Measurements from ENCODE around the gene SBF1.
"Not testable (repeated sequence)": the region's sequence is repeated elsewhere in the genome, so short reads cannot be mapped to it uniquely, and the experiment has no call there.

SBF1 gene

GRCh38 chr22:50414476-50415248 lies 60.2 kb downstream of the SBF1 start:
- no peak overlapping the region for H3K4me3 ChIP-seq (ENCODE audit: low read depth, low read length)
- no peak for DNase-seq (ENCODE audit: low read depth)

DNA sequence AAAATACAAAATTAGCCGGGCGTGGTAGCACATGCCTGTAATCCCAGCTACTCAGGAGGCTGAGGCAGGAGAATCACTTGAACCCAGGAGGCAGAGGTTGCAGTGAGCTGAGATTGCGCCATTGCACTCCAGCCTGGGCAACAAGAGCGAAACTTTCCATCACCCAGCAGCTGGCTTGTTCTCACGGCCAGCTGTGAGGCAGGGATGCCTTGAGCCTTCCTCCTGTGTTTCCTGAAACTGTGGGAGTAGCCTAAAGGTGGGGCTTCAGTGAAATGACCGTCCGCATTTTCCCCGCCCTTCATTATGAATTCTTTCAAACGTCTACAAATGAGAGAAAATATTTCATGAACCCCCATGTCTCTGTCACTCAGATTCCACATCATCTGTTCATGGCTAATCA lies 65.9 kb downstream of the SBF1 start:
- DNase-seq (ENCODE audit: low read depth); H3K4me3 ChIP-seq (ENCODE audit: low read depth, low read length): not testable (repeated sequence)

DNA sequence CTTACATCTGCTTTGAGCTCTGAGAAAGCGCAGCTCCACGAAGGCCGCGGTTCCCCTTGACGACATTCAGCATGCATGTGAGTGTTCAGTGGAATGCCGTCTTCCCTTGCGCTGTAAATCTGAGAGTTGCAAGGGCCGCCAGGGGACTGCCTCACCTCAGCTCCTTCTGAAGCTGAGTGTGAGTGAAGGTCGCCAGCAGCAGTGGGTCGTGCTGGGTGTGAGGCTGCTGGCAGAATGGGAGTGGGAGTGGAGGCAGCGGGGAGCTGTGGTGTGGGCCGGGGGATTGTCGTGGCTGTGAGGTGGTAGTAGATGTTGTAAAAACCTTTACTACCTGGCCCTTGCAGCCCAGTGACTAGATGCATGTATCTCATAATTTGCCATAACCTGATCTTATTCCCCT lies 66.5 kb downstream of the SBF1 start:
- DNase-seq (ENCODE audit: low read depth): no peak
- H3K4me3 ChIP-seq (ENCODE audit: low read depth, low read length): no peak overlapping the region

DNA sequence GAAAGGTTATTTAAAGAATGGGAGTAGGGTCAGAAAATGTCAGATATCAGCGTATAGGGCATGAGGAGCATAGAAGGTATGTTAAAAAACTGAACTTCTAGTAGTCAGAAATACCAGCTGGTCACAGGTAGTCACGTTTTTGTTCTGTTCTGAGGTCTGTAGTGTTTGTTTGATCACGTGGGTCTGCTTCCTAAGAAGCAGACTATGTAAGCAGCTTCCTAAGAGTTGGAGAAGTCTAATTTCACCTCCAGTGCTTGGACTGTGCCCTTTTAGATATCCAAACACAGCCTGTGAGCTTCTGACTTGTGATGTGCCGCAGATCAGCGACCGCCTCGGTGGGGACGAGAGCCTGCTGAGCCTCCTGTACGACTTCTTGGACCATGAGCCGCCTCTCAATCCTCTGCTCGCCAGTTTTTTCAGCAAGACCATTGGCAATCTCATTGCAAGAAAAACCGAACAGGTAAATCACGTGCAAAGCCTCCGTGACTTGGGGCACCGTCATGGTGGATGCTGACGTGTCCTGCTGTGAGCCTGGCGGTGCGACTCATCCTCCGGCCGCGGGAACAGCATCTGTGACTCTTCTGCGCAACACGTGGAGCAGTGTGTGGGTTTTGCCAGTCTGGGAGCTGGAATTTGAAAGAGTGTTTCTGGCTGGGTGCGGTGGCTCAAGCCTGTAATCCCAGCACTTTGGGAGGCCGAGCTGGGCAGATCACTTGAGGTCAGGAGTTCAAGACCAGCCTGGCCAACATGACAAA lies 68.2 kb downstream of the SBF1 start:
- no peak for DNase-seq (ENCODE audit: low read depth)
- no peak overlapping the region for H3K4me3 ChIP-seq (ENCODE audit: low read depth, low read length)

- H3K4me3 ChIP-seq (ENCODE audit: low read depth, low read length): no peak overlapping the region
- no peak for DNase-seq (ENCODE audit: low read depth)
Observed at GRCh38 chr22:50403701-50404101, 71.1 kb downstream of the SBF1 start.

DNA sequence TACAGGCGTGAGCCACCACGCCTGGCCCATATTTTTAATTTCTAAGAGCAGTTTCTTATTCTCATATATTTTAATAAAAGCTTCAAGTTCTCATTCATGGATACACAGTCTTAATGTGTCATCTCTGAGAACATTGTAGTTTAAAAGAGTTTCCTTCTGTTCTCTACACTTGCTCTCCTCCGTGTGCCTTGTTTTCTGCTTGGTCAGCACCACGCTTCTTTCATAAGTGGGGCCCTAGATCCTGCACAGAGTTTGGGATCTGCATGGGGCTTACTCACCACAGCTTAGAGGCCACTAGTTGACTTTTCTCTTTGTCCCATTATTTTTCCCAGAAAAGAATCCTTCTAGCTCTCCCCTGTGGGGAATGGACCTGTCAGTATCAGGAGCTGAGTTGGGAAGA lies 72.9 kb downstream of the SBF1 start:
- no peak overlapping the region for H3K4me3 ChIP-seq (ENCODE audit: low read depth, low read length)
- DNase-seq (ENCODE audit: low read depth): no peak

- no peak for DNase-seq (ENCODE audit: low read depth)
- H3K4me3 ChIP-seq (ENCODE audit: low read depth, low read length): no peak overlapping the region
Observed at GRCh38 chr22:50400931-50401330, 73.9 kb downstream of the SBF1 start.

GRCh38 chr22:50400406-50400805 lies 74.4 kb downstream of the SBF1 start:
- no peak for DNase-seq (ENCODE audit: low read depth)
- no peak overlapping the region for H3K4me3 ChIP-seq (ENCODE audit: low read depth, low read length)

DNA sequence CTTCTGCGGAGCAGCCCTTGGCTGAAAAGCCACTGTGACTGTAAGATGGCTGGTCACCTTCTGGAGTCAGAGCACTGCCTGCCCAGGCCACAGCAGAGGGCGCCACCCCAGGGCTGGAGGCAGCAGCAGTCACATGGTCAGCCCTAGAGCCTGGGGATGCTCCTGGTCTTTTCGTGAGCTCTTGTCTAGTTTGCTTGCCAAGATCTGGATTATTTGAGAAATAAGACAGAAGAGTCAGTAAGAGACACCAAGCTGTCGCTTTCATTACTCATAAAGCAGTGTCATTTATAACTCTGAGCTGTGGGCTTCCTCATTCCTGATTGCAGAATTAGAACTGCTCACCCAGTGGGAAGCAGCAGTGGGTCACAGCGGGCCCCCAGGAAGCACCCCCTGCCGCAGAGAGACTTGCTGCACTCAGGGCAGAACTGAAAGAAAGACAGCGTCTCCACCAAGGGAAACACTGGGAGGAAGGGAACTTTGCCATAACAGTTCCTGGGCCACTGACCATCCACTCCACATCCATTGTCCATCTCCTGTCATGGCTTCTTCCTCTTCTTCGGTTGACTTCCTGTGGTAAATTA lies 75.0 kb downstream of the SBF1 start:
- H3K4me3 ChIP-seq (ENCODE audit: low read depth, low read length): no peak overlapping the region
- no peak for DNase-seq (ENCODE audit: low read depth)

DNA sequence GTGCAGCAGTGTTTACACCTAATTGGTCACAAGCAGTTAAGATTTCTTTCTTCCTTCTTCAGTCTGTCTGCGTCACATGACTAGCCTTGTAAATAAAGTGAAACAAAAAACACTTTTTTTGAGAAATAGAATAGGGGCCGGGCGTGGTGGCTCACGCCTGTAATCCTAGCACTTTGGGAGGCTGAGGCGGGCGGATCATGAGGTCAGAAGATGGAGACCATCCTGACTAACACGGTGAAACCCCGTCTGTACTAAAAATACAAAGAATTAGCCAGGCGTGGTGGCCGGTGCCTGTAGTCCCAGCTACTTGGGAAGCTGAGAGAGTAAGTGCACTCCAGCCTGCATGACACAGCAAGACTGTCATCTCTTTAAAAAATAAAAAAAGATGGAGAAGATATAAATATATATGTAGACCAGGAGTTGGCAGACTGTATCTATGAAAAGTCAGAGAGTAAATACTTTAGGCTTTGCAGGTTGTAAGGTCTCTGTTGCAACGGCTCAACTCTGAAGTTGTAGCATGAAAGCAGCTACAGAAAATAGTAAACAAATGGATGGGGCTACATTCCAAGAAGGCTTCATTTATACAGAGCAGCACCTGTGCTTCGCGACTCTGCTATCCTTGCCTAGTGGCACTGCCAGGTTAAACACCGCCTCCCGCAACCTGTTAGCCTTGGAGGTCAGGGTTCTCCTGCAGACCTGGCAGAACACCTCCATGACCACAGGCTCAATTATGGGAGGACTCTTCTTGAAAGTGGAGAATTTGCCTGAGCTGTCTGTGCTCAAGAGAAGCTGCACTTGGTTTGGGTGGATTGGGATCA lies 75.8 kb downstream of the SBF1 start:
- no peak for DNase-seq (ENCODE audit: low read depth)

DNA sequence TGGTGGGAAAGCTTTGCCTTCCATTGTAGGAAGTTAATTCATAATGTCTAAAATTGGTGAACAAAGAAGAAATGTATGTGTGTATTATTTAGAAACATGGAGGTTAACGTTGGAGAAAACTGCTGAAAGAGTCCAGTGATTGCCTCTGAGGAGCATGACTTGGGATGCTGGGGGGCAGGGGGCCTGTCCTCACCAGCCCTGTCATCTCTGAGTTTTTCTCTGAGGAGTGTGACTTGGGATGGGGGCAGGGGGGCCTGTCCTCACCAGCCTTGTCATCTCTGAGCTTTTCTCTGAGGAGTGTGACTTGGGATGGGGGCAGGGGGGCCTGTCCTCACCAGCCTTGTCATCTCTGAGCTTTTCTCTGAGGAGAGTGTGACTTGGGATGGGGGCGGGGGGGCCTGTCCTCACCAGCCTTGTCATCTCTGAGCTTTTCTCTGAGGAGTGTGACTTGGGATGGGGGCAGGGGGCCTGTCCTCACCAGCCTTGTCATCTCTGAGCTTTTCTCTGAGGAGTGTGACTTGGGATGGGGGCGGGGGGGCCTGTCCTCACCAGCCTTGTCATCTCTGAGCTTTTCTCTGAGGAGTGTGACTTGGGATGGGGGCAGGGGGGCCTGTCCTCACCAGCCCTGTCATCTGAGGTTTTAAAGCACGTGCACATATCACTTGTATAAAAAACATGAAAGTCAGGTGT lies 77.3 kb downstream of the SBF1 start:
- not testable (repeated sequence) for H3K4me3 ChIP-seq (ENCODE audit: low read depth, low read length); DNase-seq (ENCODE audit: low read depth)

More for the DNA sequence above, 75.8 kb downstream of the SBF1 start:
- H3K4me3 ChIP-seq (ENCODE audit: low read depth, low read length): no peak overlapping the region

DNA sequence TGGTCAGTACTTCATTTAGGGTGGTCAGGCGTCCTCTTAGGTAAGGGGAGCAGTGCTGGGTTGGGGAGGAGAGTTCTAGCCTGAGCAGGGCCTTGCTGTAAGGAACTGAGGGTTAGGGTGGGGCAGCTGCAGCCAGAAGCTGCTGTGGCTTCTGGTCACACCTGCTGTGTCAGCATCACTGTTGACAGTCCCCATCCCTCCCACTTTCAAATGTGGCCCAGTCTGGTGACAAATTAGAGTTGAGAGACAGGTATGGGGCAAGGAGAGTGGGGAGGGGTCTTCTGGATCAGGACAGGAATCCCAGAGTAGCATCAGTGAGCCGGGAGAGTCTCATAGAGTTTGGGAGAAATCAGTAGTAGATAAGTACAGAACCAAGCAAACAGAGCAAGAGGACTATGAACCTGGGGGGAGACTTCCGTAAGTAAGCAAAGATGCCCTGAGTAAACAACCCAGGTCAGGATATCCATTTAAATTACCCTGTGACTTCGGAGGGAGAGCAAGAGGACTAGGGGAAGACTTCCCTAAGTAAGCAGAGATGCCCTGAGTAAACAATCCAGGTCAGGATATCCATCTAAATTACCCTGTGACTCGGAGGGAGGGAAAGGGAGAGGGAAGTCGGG lies 78.0 kb downstream of the SBF1 start:
- no peak overlapping the region for H3K4me3 ChIP-seq (ENCODE audit: low read depth, low read length)
- DNase-seq (ENCODE audit: low read depth): no peak
